ENCODE data around the gene ADARB2. TPM values are rescaled to one million over a fixed set of nuclear protein-coding genes. Genes with fewer than 3 reads are reported as not detected.

ADARB2 gene
- 0.19 TPM for polyA plus RNA-seq (2012; ENCODE audit: insufficient read depth, insufficient read length, low read depth)

DNA sequence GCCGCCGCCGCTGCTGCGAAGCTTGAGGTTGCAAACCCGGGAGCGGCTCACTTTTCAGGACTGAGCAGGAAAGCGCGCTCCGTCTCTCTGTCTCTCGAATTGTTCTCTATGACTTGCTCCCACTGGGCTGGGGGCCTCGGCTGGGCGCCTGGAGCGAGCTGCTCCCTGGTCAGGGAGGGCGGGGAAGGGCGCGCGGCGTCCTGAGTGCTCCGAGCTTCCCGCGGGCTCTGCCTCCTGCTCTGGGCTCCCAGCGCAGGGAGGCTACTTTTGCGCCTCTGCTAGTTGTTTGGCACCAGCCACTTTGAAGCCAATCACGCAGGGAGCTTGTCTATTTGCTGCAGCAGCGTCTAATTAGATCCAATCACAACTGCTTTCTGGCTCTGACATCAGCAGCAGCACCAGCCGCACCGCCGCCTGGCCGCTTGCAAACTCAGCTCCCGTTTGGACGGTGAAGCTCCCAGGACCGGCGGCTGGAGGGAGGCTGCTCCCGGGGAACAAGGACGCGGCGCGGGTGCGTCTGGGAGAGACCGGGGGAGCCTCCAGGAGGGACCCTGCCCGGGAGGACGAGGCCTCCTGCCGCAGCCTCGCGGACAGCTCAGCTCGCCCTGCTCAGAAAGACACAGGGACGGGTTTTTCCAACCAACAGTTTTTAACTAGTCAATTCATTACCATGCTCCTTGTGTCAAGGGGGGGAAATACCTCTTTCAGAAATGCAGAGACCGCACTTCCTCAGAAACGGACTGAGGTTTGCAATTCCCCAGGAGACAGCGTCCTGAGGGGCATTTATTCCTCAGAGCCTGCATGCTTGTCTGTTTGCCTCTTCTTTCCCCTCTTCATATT lies at the start of gene ADARB2:
Gene ADARB2, minus strand, starts transcription at position 304 of the 840 bp plus-strand sequence.
- H3K36me3 ChIP-seq = no peaks in the 10 kb centered on the region
- no peaks in the 10 kb centered on the region for H3K4me1 ChIP-seq
- no peaks in the 10 kb centered on the region for H3K9me3 ChIP-seq
- no peak within 1 kb of the TSS for H3K4me3 ChIP-seq (ENCODE audit: low read depth, low read length)
- TF ChIP-seq, protein P1, sequence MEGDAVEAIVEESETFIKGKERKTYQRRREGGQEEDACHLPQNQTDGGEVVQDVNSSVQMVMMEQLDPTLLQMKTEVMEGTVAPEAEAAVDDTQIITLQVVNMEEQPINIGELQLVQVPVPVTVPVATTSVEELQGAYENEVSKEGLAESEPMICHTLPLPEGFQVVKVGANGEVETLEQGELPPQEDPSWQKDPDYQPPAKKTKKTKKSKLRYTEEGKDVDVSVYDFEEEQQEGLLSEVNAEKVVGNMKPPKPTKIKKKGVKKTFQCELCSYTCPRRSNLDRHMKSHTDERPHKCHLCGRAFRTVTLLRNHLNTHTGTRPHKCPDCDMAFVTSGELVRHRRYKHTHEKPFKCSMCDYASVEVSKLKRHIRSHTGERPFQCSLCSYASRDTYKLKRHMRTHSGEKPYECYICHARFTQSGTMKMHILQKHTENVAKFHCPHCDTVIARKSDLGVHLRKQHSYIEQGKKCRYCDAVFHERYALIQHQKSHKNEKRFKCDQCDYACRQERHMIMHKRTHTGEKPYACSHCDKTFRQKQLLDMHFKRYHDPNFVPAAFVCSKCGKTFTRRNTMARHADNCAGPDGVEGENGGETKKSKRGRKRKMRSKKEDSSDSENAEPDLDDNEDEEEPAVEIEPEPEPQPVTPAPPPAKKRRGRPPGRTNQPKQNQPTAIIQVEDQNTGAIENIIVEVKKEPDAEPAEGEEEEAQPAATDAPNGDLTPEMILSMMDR (IDR thresholded peaks at IDR 0.05; ENCODE audit: low read depth, low read length) = no peak
- peak; percentile 53 for DNase-seq
- H3K27me3 ChIP-seq = peaks cover 72% of the 10 kb centered on the region

DNA sequence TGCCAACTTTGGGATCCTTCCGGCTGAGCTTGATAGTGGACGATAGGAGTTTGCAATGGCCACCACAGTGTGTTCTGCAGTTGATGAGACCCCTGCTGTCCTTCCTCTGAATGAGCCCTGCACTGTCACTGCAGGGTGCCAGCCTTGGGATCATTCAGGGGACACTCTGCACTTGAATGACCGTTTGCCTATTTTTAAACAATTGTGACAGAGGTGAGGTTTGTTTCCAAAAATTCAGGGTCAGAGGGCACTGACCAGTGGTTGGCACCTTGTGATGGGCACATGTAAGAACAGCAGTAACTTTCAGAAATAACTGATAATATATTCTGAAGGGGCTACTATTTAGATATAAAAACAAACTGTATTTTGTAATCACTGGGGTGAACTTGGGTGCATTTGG lies 48.5 kb upstream of the ADARB2 start:
- H3K4me3 ChIP-seq (ENCODE audit: low read depth, low read length) = no peak overlapping the region
- no peak for DNase-seq
- no peaks in the 10 kb centered on the region for H3K36me3 ChIP-seq
- TF ChIP-seq, protein P1 (IDR thresholded peaks at IDR 0.05; ENCODE audit: low read depth, low read length) = no peak
- no peaks in the 10 kb centered on the region for H3K4me1 ChIP-seq
- H3K9me3 ChIP-seq = no peaks in the 10 kb centered on the region
- no peaks in the 10 kb centered on the region for H3K27me3 ChIP-seq

DNA sequence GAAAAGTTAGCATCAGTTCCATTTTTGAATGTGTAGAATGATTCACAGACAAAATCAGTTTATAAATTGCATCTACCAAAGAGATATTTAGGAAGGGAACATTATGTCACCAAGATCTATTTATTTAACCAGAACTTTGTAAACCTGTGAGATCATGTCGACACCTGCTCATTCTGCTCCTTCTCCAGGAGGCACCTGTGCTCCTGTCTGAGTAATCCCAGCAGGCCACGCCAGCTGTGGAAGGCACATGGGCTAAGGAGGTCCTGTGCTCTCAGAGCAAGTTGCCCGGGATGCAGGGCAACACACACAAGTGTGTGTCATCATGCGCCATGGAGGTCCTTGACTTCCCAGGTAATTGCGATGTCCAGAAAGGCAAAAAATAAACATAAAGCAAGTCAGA lies 45.5 kb upstream of the ADARB2 start:
- Histone ChIP-seq H3K9me3 (no peaks in the 10 kb centered on the region), H3K27me3 (no peaks in the 10 kb centered on the region), H3K4me1 (no peaks in the 10 kb centered on the region), H3K4me3 (ENCODE audit: low read depth, low read length) (no peak overlapping the region), H3K36me3 (no peaks in the 10 kb centered on the region)
- DNase-seq = no peak
- TF ChIP-seq, protein P1 (IDR thresholded peaks at IDR 0.05; ENCODE audit: low read depth, low read length) = no peak

DNA sequence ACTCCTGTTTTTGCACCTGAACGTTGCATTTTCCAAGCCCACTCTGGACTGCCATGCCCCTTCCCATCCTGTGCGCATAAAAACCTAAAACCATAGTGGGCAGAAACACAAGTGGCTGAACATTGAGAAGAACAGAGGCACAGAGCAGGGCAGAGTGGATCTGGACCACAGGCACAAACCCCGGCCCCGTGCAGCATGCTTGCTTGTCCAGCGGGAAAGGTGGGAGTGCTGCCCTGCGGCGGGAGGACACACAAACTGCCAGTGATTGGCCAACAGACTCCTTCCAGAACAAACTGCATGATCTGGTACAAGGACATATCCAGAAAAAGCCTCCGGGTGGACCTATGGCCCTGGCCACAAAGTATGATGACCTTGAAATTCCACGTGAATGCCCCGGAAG lies 42.5 kb upstream of the ADARB2 start:
- Histone ChIP-seq H3K9me3 (no peaks in the 10 kb centered on the region), H3K36me3 (no peaks in the 10 kb centered on the region), H3K4me1 (no peaks in the 10 kb centered on the region), H3K4me3 (ENCODE audit: low read depth, low read length) (no peak overlapping the region), H3K27me3 (no peaks in the 10 kb centered on the region)
- no peak for DNase-seq
- TF ChIP-seq, protein P1 (IDR thresholded peaks at IDR 0.05; ENCODE audit: low read depth, low read length) = no peak

DNA sequence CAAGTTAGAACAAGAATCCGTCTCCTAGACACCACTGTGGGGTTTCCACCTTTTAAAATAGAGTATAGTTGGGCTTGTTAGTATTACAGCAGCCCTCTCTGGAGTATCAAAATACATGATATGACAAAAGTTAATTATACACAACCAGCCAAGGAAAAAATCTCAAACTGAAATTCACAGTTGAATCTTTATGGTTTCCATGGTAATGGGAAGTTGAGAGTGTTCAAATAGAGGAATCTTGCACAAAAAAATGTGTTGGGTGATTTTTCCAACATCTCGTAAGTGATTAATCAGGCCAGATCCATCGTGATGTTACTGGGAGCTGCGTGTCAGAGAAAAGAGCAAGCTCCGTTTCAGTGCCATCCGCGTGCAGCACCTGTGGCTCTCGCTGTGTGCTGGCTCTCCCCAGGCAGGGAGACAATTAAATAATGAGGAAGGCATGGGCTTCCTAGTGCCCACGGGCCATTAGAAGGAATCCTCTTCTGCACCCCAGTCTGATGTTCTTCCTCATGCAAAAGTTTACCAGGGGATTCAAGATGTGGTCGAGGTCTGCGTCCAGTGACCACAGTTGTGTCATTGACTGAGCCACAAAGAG lies 41.1 kb upstream of the ADARB2 start:
- H3K4me3 ChIP-seq (ENCODE audit: low read depth, low read length) = no peak overlapping the region
- TF ChIP-seq, protein P1 (IDR thresholded peaks at IDR 0.05; ENCODE audit: low read depth, low read length) = no peak
- H3K4me1 ChIP-seq = no peaks in the 10 kb centered on the region
- no peaks in the 10 kb centered on the region for H3K27me3 ChIP-seq
- DNase-seq = no peak
- no peaks in the 10 kb centered on the region for H3K9me3 ChIP-seq
- H3K36me3 ChIP-seq = no peaks in the 10 kb centered on the region

DNA sequence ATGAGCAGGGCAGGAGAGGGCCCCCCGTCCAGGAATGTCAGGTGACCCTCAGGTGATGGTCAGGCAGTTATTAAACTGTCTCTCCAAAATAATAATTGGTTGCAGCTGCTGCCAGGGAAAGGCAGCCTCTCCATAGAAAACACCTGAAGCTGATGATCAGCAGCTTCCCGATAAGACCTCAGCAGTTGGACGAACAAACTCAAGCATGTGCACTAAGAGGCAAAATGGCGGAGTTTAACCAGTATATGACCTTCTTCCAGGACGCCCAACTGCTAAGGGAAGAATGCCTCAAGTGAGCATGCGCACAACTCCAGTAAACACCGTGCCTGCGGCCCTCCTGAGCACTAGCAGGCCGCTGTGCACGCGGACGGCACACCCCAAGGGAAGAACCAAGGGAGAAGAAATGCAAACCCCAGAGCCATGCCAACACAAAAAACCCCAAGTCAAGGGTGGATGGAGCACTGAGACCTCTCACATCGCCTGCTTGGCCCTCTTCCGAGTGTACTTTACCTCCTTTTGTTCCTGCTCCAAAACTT lies 38.9 kb upstream of the ADARB2 start:
- TF ChIP-seq, protein P1 (IDR thresholded peaks at IDR 0.05; ENCODE audit: low read depth, low read length) = no peak
- Histone ChIP-seq H3K9me3 (no peaks in the 10 kb centered on the region), H3K36me3 (no peaks in the 10 kb centered on the region), H3K27me3 (no peaks in the 10 kb centered on the region), H3K4me3 (ENCODE audit: low read depth, low read length) (no peak overlapping the region), H3K4me1 (no peaks in the 10 kb centered on the region)
- no peak for DNase-seq

Measured in BE2C (cell line).